Activated T-cell treated with anti-CD3 and anti-CD28 coated beads, Interleukin-2, amount 50 U/mL, for 24 hours (primary cell): Measurements from ENCODE around the gene ANKRD16.
"Not testable (repeated sequence)": the region's sequence is repeated elsewhere in the genome, so short reads cannot be mapped to it uniquely, and the experiment has no call there.

Experiments
- DNase-seq: peaks from one replicate; pipeline ENCODE4 v3.0.0-alpha.2; 2020
- H3K27ac Mint-ChIP-seq: 2 replicates; pipeline ENCODE4 v1.8.0; 2020; ENCODE audit warnings: mild to moderate bottlenecking, mixed read lengths
- H3K27me3 Mint-ChIP-seq: 2 replicates; pipeline ENCODE4 v1.8.0; 2020; ENCODE audit warnings: mixed read lengths
- H3K36me3 Mint-ChIP-seq: 2 replicates; pipeline ENCODE4 v1.8.0; 2020; ENCODE audit warnings: low read depth, mixed read lengths
- H3K4me1 Mint-ChIP-seq: 2 replicates; pipeline ENCODE4 v1.8.0; 2020; ENCODE audit warnings: low read depth, mixed read lengths
- H3K4me3 Mint-ChIP-seq: 2 replicates; pipeline ENCODE4 v1.8.0; 2020; ENCODE audit warnings: mild to moderate bottlenecking, moderate library complexity, mixed read lengths
- H3K9me3 Mint-ChIP-seq: 2 replicates; pipeline ENCODE4 v1.8.0; 2020; ENCODE audit warnings: mixed read lengths

Gene ANKRD16

GRCh38 chr10:5876181-5876768 lies 13.4 kb downstream of the ANKRD16 start:
- no peak overlapping the region for H3K4me3 Mint-ChIP-seq
- H3K9me3 Mint-ChIP-seq: no peaks in the 10 kb centered on the region
- DNase-seq: no peak
- H3K27me3 Mint-ChIP-seq: no peaks in the 10 kb centered on the region
- H3K4me1 Mint-ChIP-seq: peaks cover 5% of the 10 kb centered on the region
- H3K27ac Mint-ChIP-seq: no peak overlapping the region
- peaks cover 53% of the 10 kb centered on the region for H3K36me3 Mint-ChIP-seq

GRCh38 chr10:5873515-5873995 lies 16.1 kb downstream of the ANKRD16 start:
- Mint-ChIP-seq H3K36me3 (peaks cover 43% of the 10 kb centered on the region), H3K27me3 (no peaks in the 10 kb centered on the region), H3K9me3 (peaks cover 3% of the 10 kb centered on the region), H3K4me3 (peak overlapping the region; percentile 6), H3K27ac (peak overlapping the region; percentile 23), H3K4me1 (peaks cover 5% of the 10 kb centered on the region)
- DNase-seq: peak; percentile 74

- H3K27me3 Mint-ChIP-seq: no peaks in the 10 kb centered on the region
- peaks cover 4% of the 10 kb centered on the region for H3K9me3 Mint-ChIP-seq
- peaks cover 5% of the 10 kb centered on the region for H3K4me1 Mint-ChIP-seq
- no peak overlapping the region for H3K4me3 Mint-ChIP-seq
- H3K36me3 Mint-ChIP-seq: peaks cover 24% of the 10 kb centered on the region
- DNase-seq: no peak
- no peak overlapping the region for H3K27ac Mint-ChIP-seq
Measured at GRCh38 chr10:5871596-5871995, 18.1 kb downstream of the ANKRD16 start.

- no peak overlapping the region for H3K27ac Mint-ChIP-seq
- no peaks in the 10 kb centered on the region for H3K27me3 Mint-ChIP-seq
- peaks cover 5% of the 10 kb centered on the region for H3K4me1 Mint-ChIP-seq
- peaks cover 7% of the 10 kb centered on the region for H3K36me3 Mint-ChIP-seq
- no peak overlapping the region for H3K4me3 Mint-ChIP-seq
- DNase-seq: no peak
- H3K9me3 Mint-ChIP-seq: peaks cover 4% of the 10 kb centered on the region
Measured at GRCh38 chr10:5869156-5869555, 20.5 kb downstream of the ANKRD16 start.

GRCh38 chr10:5868383-5868782 lies 21.3 kb downstream of the ANKRD16 start:
- not testable (repeated sequence) for H3K27ac Mint-ChIP-seq, H3K4me3 Mint-ChIP-seq, H3K9me3 Mint-ChIP-seq, H3K36me3 Mint-ChIP-seq, DNase-seq, H3K27me3 Mint-ChIP-seq, H3K4me1 Mint-ChIP-seq

GRCh38 chr10:5867091-5867615 lies 22.5 kb downstream of the ANKRD16 start:
- not testable (repeated sequence) for H3K4me1 Mint-ChIP-seq, H3K27me3 Mint-ChIP-seq, H3K36me3 Mint-ChIP-seq, H3K9me3 Mint-ChIP-seq, H3K4me3 Mint-ChIP-seq, DNase-seq, H3K27ac Mint-ChIP-seq

GRCh38 chr10:5866451-5867081 lies 23.1 kb downstream of the ANKRD16 start:
- not testable (repeated sequence) for H3K27me3 Mint-ChIP-seq, H3K4me1 Mint-ChIP-seq, DNase-seq, H3K4me3 Mint-ChIP-seq, H3K27ac Mint-ChIP-seq, H3K9me3 Mint-ChIP-seq
- H3K36me3 Mint-ChIP-seq: peaks cover 10% of the 10 kb centered on the region

GRCh38 chr10:5862981-5863685 lies 26.6 kb downstream of the ANKRD16 start:
- not testable (repeated sequence) for H3K9me3 Mint-ChIP-seq, H3K4me3 Mint-ChIP-seq, DNase-seq, H3K27me3 Mint-ChIP-seq, H3K27ac Mint-ChIP-seq, H3K36me3 Mint-ChIP-seq, H3K4me1 Mint-ChIP-seq

- DNase-seq: no peak
- Mint-ChIP-seq H3K4me3 (no peak overlapping the region), H3K9me3 (no peaks in the 10 kb centered on the region), H3K27me3 (no peaks in the 10 kb centered on the region), H3K36me3 (peaks cover 7% of the 10 kb centered on the region), H3K27ac (no peak overlapping the region), H3K4me1 (peaks cover 2% of the 10 kb centered on the region)
Measured at GRCh38 chr10:5862360-5862961, 27.2 kb downstream of the ANKRD16 start.

GRCh38 chr10:5860066-5860465 lies 29.6 kb downstream of the ANKRD16 start:
- no peak overlapping the region for H3K27ac Mint-ChIP-seq
- peaks cover 2% of the 10 kb centered on the region for H3K4me1 Mint-ChIP-seq
- no peak overlapping the region for H3K4me3 Mint-ChIP-seq
- H3K27me3 Mint-ChIP-seq: no peaks in the 10 kb centered on the region
- peaks cover 7% of the 10 kb centered on the region for H3K36me3 Mint-ChIP-seq
- no peak for DNase-seq
- no peaks in the 10 kb centered on the region for H3K9me3 Mint-ChIP-seq

- H3K27me3 Mint-ChIP-seq: no peaks in the 10 kb centered on the region
- peak; percentile 9 for DNase-seq
- no peak overlapping the region for H3K27ac Mint-ChIP-seq
- peaks cover 7% of the 10 kb centered on the region for H3K36me3 Mint-ChIP-seq
- H3K4me1 Mint-ChIP-seq: peaks cover 2% of the 10 kb centered on the region
- no peaks in the 10 kb centered on the region for H3K9me3 Mint-ChIP-seq
- H3K4me3 Mint-ChIP-seq: no peak overlapping the region
Measured at GRCh38 chr10:5858811-5859210, 30.9 kb downstream of the ANKRD16 start.

- H3K27ac Mint-ChIP-seq: no peak overlapping the region
- no peak overlapping the region for H3K4me3 Mint-ChIP-seq
- no peaks in the 10 kb centered on the region for H3K4me1 Mint-ChIP-seq
- no peaks in the 10 kb centered on the region for H3K27me3 Mint-ChIP-seq
- H3K9me3 Mint-ChIP-seq: no peaks in the 10 kb centered on the region
- no peak for DNase-seq
- H3K36me3 Mint-ChIP-seq: peaks cover 4% of the 10 kb centered on the region
Measured at GRCh38 chr10:5856701-5857004, 33.0 kb downstream of the ANKRD16 start.

- H3K4me1 Mint-ChIP-seq: no peaks in the 10 kb centered on the region
- DNase-seq: no peak
- H3K27me3 Mint-ChIP-seq: no peaks in the 10 kb centered on the region
- no peaks in the 10 kb centered on the region for H3K36me3 Mint-ChIP-seq
- H3K4me3 Mint-ChIP-seq: no peak overlapping the region
- no peaks in the 10 kb centered on the region for H3K9me3 Mint-ChIP-seq
- H3K27ac Mint-ChIP-seq: no peak overlapping the region
Measured at GRCh38 chr10:5855979-5856700, 33.6 kb downstream of the ANKRD16 start.

- Mint-ChIP-seq H3K36me3 (no peaks in the 10 kb centered on the region), H3K27me3 (no peaks in the 10 kb centered on the region), H3K4me1 (no peaks in the 10 kb centered on the region), H3K4me3 (no peak overlapping the region), H3K27ac (no peak overlapping the region), H3K9me3 (no peaks in the 10 kb centered on the region)
- no peak for DNase-seq
Measured at GRCh38 chr10:5854131-5854475, 35.6 kb downstream of the ANKRD16 start.
